Measurements from ENCODE around the gene CDH20.

The CDH20 gene

GRCh38 chr18:61570070-61570469 is 236.8 kb downstream of the CDH20 start:
- no peak overlapping the region for H3K4me3 ChIP-seq (ENCODE audit: low read depth, low read length)

- no peak overlapping the region for H3K4me3 ChIP-seq (ENCODE audit: low read depth, low read length)
Observed at GRCh38 chr18:61572084-61572655, 238.9 kb downstream of the CDH20 start.

- no peak overlapping the region for H3K4me3 ChIP-seq (ENCODE audit: low read depth, low read length)
Observed at GRCh38 chr18:61572871-61573270, 239.6 kb downstream of the CDH20 start.

GRCh38 chr18:61574665-61575064 is 241.4 kb downstream of the CDH20 start:
- no peak overlapping the region for H3K4me3 ChIP-seq (ENCODE audit: low read depth, low read length)

GRCh38 chr18:61575419-61575818 is 242.2 kb downstream of the CDH20 start:
- H3K4me3 ChIP-seq (ENCODE audit: low read depth, low read length) = no peak overlapping the region

- H3K4me3 ChIP-seq (ENCODE audit: low read depth, low read length) = no peak overlapping the region
Observed at GRCh38 chr18:61578846-61579245, 245.6 kb downstream of the CDH20 start.

- H3K4me3 ChIP-seq (ENCODE audit: low read depth, low read length) = no peak overlapping the region
Observed at GRCh38 chr18:61579581-61579980, 246.4 kb downstream of the CDH20 start.

GRCh38 chr18:61580046-61580445 is 246.8 kb downstream of the CDH20 start:
- no peak overlapping the region for H3K4me3 ChIP-seq (ENCODE audit: low read depth, low read length)

- peak overlapping the region; percentile 18 for H3K4me3 ChIP-seq (ENCODE audit: low read depth, low read length)
Observed at GRCh38 chr18:61581578-61582201, 248.5 kb downstream of the CDH20 start.

- peak overlapping the region; percentile 18 for H3K4me3 ChIP-seq (ENCODE audit: low read depth, low read length)
Observed at GRCh38 chr18:61582202-61582710, 249.0 kb downstream of the CDH20 start.

- no peak overlapping the region for H3K4me3 ChIP-seq (ENCODE audit: low read depth, low read length)
Observed at GRCh38 chr18:61583548-61583947, 250.3 kb downstream of the CDH20 start.

GRCh38 chr18:61587865-61588264 is 254.6 kb downstream of the CDH20 start:
- no peak overlapping the region for H3K4me3 ChIP-seq (ENCODE audit: low read depth, low read length)

- H3K4me3 ChIP-seq (ENCODE audit: low read depth, low read length) = no peak overlapping the region
Observed at GRCh38 chr18:61589053-61589723, 256.0 kb downstream of the CDH20 start.

- no peak overlapping the region for H3K4me3 ChIP-seq (ENCODE audit: low read depth, low read length)
Observed at GRCh38 chr18:61589724-61590065, 256.5 kb downstream of the CDH20 start.

- no peak overlapping the region for H3K4me3 ChIP-seq (ENCODE audit: low read depth, low read length)
Observed at GRCh38 chr18:61591253-61591652, 258.0 kb downstream of the CDH20 start.

GRCh38 chr18:61595615-61596251 is 262.5 kb downstream of the CDH20 start:
- no peak overlapping the region for H3K4me3 ChIP-seq (ENCODE audit: low read depth, low read length)

- no peak overlapping the region for H3K4me3 ChIP-seq (ENCODE audit: low read depth, low read length)
Observed at GRCh38 chr18:61596296-61596695, 263.1 kb downstream of the CDH20 start.

- no peak overlapping the region for H3K4me3 ChIP-seq (ENCODE audit: low read depth, low read length)
Observed at GRCh38 chr18:61597316-61597715, 264.1 kb downstream of the CDH20 start.

GRCh38 chr18:61600422-61600821 is 267.2 kb downstream of the CDH20 start:
- H3K4me3 ChIP-seq (ENCODE audit: low read depth, low read length) = no peak overlapping the region

- H3K4me3 ChIP-seq (ENCODE audit: low read depth, low read length) = no peak overlapping the region
Observed at GRCh38 chr18:61602836-61603235, 269.6 kb downstream of the CDH20 start.
